ENCODE data around the gene NFIA.

GRCh38 chr1:61341426-61341825 is 259.1 kb downstream of the NFIA start:
- no peak for TF ChIP-seq EZH2 (IDR thresholded peaks at IDR 0.05)
- no peak for TF ChIP-seq POLR2AphosphoS5 (IDR thresholded peaks at IDR 0.05; ENCODE audit: borderline replicate concordance, low read depth, low read length)
